GM23338 (cell line): Measurements from ENCODE around the gene DHX38. TPM values are rescaled to one million over a fixed set of nuclear protein-coding genes. Genes with fewer than 3 reads are reported as not detected.

Source experiments
- ATAC-seq: fragments of 200-7000 bp; cut with Tn5 transposase; 3 replicates; pipeline ENCODE4 v1.9.1; 2020
- DNase-seq: peaks from one replicate; pipeline ENCODE4 v3.0.0-alpha.2; 2015; ENCODE audit warnings: low spot score
- H2AFZ ChIP-seq: fragments of 200-600 bp; sonication (generic); 2 replicates; pipeline ENCODE4 v1.8.0; 2016; ENCODE audit warnings: antibody characterized with exemption, mild to moderate bottlenecking, moderate library complexity
- H3F3A ChIP-seq: fragments of 200-600 bp; sonication (generic); replicated peaks from 2 replicates; pipeline ENCODE4 v1.8.0; 2017; ENCODE audit warnings: antibody characterized with exemption, mixed run types, low read depth
- H3K27ac ChIP-seq: fragments of 200-600 bp; sonication (generic); 2 replicates; pipeline ENCODE4 v1.6.1; 2016; ENCODE audit warnings: low read depth
- H3K27me3 ChIP-seq: fragments of 200-600 bp; sonication (generic); 2 replicates; pipeline ENCODE4 v1.8.0; 2016; ENCODE audit warnings: mild to moderate bottlenecking, mixed run types, moderate library complexity; ENCODE audit not compliant: insufficient read depth
- H3K36me3 ChIP-seq: fragments of 200-600 bp; sonication (generic); 2 replicates; pipeline ENCODE4 v1.8.0; 2016; ENCODE audit warnings: mild to moderate bottlenecking; ENCODE audit not compliant: insufficient read depth
- H3K4me1 ChIP-seq: fragments of 200-600 bp; sonication (generic); 2 replicates; pipeline ENCODE4 v1.8.0; 2016; ENCODE audit warnings: mild to moderate bottlenecking, moderate library complexity; ENCODE audit not compliant: insufficient read depth
- H3K4me2 ChIP-seq: fragments of 200-600 bp; sonication (generic); 2 replicates; pipeline ENCODE4 v1.7.1; 2017; ENCODE audit warnings: mixed run types
- H3K4me3 ChIP-seq: fragments of 200-600 bp; sonication (generic); 2 replicates; pipeline ENCODE4 v1.6.1; 2016; ENCODE audit warnings: mixed run types
- H3K79me2 ChIP-seq: fragments of 200-600 bp; sonication (generic); replicated peaks from 2 replicates; pipeline ENCODE4 v1.8.0; 2017; ENCODE audit warnings: mild to moderate bottlenecking; ENCODE audit not compliant: insufficient read depth
- H3K9me2 ChIP-seq: fragments of 200-600 bp; sonication (generic); 2 replicates; pipeline ENCODE4 v1.8.0; 2017; ENCODE audit not compliant: insufficient read depth
- H4K20me1 ChIP-seq: fragments of 200-600 bp; sonication (generic); replicated peaks from 2 replicates; pipeline ENCODE4 v1.8.0; 2017; ENCODE audit warnings: mild to moderate bottlenecking; ENCODE audit not compliant: insufficient read depth
- H3K27ac Mint-ChIP-seq: 2 replicates; pipeline ENCODE4 v1.8.0; 2020; ENCODE audit warnings: inconsistent platforms, mild to moderate bottlenecking, moderate library complexity, mixed read lengths
- H3K27me3 Mint-ChIP-seq: 3 replicates; pipeline ENCODE4 v1.8.0; 2022; ENCODE audit warnings: low read depth, mild to moderate bottlenecking, moderate library complexity, mixed read lengths, inconsistent platforms; ENCODE audit not compliant: insufficient read depth, poor library complexity
- H3K36me3 Mint-ChIP-seq: 3 replicates; pipeline ENCODE4 v1.8.0; 2021; ENCODE audit warnings: low read depth, mild to moderate bottlenecking, inconsistent platforms, moderate library complexity, mixed read lengths
- H3K4me1 Mint-ChIP-seq: 3 replicates; pipeline ENCODE4 v1.8.0; 2020; ENCODE audit warnings: mild to moderate bottlenecking, inconsistent platforms, mixed read lengths
- H3K4me3 Mint-ChIP-seq: 3 replicates; pipeline ENCODE4 v1.8.0; 2021; ENCODE audit warnings: moderate library complexity, mild to moderate bottlenecking, inconsistent platforms, mixed read lengths
- H3K9me3 Mint-ChIP-seq: 3 replicates; pipeline ENCODE4 v1.8.0; 2020; ENCODE audit warnings: moderate library complexity, mild to moderate bottlenecking, inconsistent platforms, mixed read lengths
- CTCF ChIP-seq, 2 experiments: fragments of 200-600 bp in 1 of 2; sonication (generic) in 1 of 2; conservative IDR thresholded peaks; 2 replicates each; pipeline versions ENCODE4 v1.5.1 to v1.6.1; 2016 to 2017; ENCODE audit warnings: antibody characterized with exemption in 2 of 2, low read depth in 2 of 2, mild to moderate bottlenecking in 2 of 2, moderate library complexity in 1 of 2
- EZH2 ChIP-seq: fragments of 200-600 bp; sonication (generic); IDR thresholded peaks from one replicate; pipeline ENCODE4 v1.8.0; 2017; ENCODE audit warnings: antibody characterized with exemption, mild to moderate bottlenecking, low read depth; ENCODE audit not compliant: unreplicated experiment
- ZNF462 ChIP-seq: fragments of 250-450 bp; sonication (Bioruptor Pico); IDR thresholded peaks from 2 replicates; pipeline ENCODE4 v1.5.0; 2020; ENCODE audit warnings: mild to moderate bottlenecking, moderate library complexity
- polyA plus RNA-seq: library from polyadenylated mRNA; unstranded; fragments of >200 nt; fragmentation: Nextera tagmentation; extraction: Ambion mirVana; gene quantifications from 2 replicates; pipeline ENCODE4 v1.2.1, GENCODE V29; 2016
- total RNA-seq: library from RNA; depleted of rRNA; stranded (reverse); fragments of >200 nt; shearing (Covaris generic); gene quantifications from 2 replicates; pipeline ENCODE4 v1.2.3, GENCODE V29; 2014

The DHX38 gene
- total and polyA plus RNA-seq, 2 experiments from 2014 or later = 31.4 to 46.4 TPM

DNA sequence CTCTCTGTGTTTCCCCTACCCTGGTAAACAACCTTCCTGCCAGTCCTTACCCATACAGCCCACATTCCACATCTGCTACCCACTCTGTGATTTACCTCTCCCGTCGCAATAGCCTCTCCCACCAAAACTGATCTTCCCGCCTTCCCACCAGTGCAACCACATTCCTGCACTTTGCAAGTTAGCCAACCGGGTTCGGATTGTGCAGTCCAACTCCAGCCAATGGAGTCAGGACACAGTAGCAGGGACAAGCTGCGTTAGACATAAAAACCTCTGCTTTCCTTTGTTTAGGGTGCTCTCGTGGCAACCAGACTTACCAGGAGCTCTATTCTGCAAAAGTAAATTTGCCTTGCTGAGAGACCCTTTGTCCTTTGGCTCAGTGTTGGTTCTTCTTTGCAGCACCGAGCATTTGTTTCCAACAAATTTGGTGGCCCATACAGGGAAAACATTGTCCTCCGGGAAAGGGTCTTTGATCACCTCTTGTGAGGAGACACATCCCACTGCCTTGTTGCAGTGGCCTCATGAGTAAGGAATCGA, 29.2 kb upstream of the DHX38 start (continued):
- TF ChIP-seq ZNF462 (CRISPR knock-in tag) = no peak

DNA sequence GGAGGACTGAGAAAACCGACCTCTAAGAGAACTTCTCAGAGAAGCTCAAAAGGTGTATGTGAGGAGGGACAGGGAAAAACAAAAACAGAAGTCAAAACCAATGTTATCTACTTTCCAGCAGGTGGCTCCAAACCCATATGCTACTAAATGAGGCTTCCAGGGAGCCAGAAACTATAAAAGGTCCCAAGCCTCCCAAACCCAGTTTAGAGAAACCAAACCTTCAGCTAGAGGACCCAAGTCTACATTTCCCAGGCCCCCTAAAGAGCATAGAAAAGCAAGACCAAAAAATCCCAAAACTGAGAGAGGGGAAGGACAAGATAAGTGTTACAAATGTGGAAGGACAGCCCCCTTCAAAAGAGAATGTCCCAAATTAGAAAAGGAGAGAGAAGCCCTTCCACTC, 26.9 kb upstream of the DHX38 start:
- no peaks in the 10 kb centered on the region for H3K27me3 ChIP-seq
- no peaks in the 10 kb centered on the region for H3K36me3 ChIP-seq
- no peaks in the 10 kb centered on the region for H4K20me1 ChIP-seq
- peak; percentile 67 to 69 for TF ChIP-seq CTCF (conservative IDR thresholded peaks at IDR 0.05; ENCODE audit: low read depth in 2 of 2)
- no peak for TF ChIP-seq EZH2
- no peaks in the 10 kb centered on the region for H3K4me1 Mint-ChIP-seq
- no peak overlapping the region for H3K4me2 ChIP-seq
- H3K4me1 ChIP-seq = no peaks in the 10 kb centered on the region
- H3K27me3 Mint-ChIP-seq = peaks cover 3% of the 10 kb centered on the region
- no peaks in the 10 kb centered on the region for H3K36me3 Mint-ChIP-seq
- H3K27ac ChIP-seq = no peak overlapping the region
- ATAC-seq (peak; percentile 78), DNase-seq (peak; percentile 77)
- no peak overlapping the region for H3K4me3 Mint-ChIP-seq
- no peaks in the 10 kb centered on the region for H3F3A ChIP-seq
- no peak overlapping the region for H3K27ac Mint-ChIP-seq
- no peaks in the 10 kb centered on the region for H3K9me2 ChIP-seq
- no peak overlapping the region for H3K4me3 ChIP-seq
- H3K9me3 Mint-ChIP-seq = peaks cover 4% of the 10 kb centered on the region
- no peak overlapping the region for H2AFZ ChIP-seq
- no peaks in the 10 kb centered on the region for H3K79me2 ChIP-seq
